HepG2 (cell line): ENCODE data around the gene MRPL43. TPM values are rescaled to one million over a fixed set of nuclear protein-coding genes. Genes with fewer than 3 reads are reported as not detected.

ENCODE experiments used
- FIP1L1 ChIP-seq: fragments of 200-400 bp; formaldehyde crosslinking; IDR thresholded peaks from 2 replicates; pipeline ENCODE4 v1.6.1; 2018; ENCODE audit warnings: low read depth, mild to moderate bottlenecking, low read length, moderate library complexity, borderline replicate concordance; ENCODE audit not compliant: insufficient read depth
- FOSL2 ChIP-seq: sonication (generic); formaldehyde crosslinking; IDR thresholded peaks from 2 replicates; pipeline ENCODE4 v1.4.0; 2020; ENCODE audit warnings: missing genetic modification reagents
- HMGA1 ChIP-seq: sonication (generic); formaldehyde crosslinking; conservative IDR thresholded peaks from 2 replicates; pipeline ENCODE4 v1.4.0; 2020; ENCODE audit warnings: missing genetic modification reagents
- MBD4 ChIP-seq: IDR thresholded peaks from 2 replicates; pipeline ENCODE4 v1.6.1; 2012; ENCODE audit warnings: low read length, inconsistent platforms, borderline replicate concordance
- PHF5A ChIP-seq: IDR thresholded peaks from one replicate; pipeline ENCODE4 v1.6.1; 2018; ENCODE audit warnings: low read depth, missing genetic modification reagents; ENCODE audit not compliant: unreplicated experiment
- SPEN ChIP-seq: sonication (generic); formaldehyde crosslinking; IDR thresholded peaks from 2 replicates; pipeline ENCODE4 v1.5.1; 2020; ENCODE audit warnings: low read depth, mild to moderate bottlenecking, missing genetic modification reagents
- ZFY ChIP-seq: sonication (generic); formaldehyde crosslinking; IDR thresholded peaks from 2 replicates; pipeline ENCODE4 v1.4.0; 2020; ENCODE audit warnings: missing genetic modification reagents
- ZNF652 ChIP-seq: IDR thresholded peaks from 2 replicates; pipeline ENCODE4 v1.6.1; 2016; ENCODE audit warnings: low read depth, borderline replicate concordance
- ZNF737 ChIP-seq: sonication (generic); formaldehyde crosslinking; IDR thresholded peaks from 2 replicates; pipeline ENCODE4 v1.5.0; 2020; ENCODE audit warnings: missing genetic modification reagents, mild to moderate bottlenecking, borderline replicate concordance
- polyA plus RNA-seq, 8 experiments: library from polyadenylated mRNA; depleted of rRNA in 3 of 8; stranded (reverse) in 7 of 8; unstranded in 1 of 8; fragments of >200 nt; fragmentation: Illumina TruSeq in 4 of 8; extraction: Trizol in 4 of 8; gene quantifications; 2 replicates each; pipeline versions ENCODE4 v1.2.1 to v1.2.3, GENCODE V29; 2011 to 2016; ENCODE audit warnings: low read depth in 4 of 8, missing spikeins in 1 of 8, mixed read lengths in 1 of 8; ENCODE audit not compliant: insufficient read depth in 1 of 8
- total RNA-seq, 5 experiments: library from RNA; depleted of rRNA; stranded (reverse); fragments of >200 nt; fragmentation: Illumina TruSeq; extraction: Trizol; gene quantifications; 2 replicates each; pipeline ENCODE4 v1.2.3, GENCODE V29; 2016; ENCODE audit warnings: low read depth in 1 of 5
- TF ChIP-seq, protein P1 (sequence below): sonication (generic); formaldehyde crosslinking; IDR thresholded peaks from 2 replicates; pipeline ENCODE4 v1.8.0; 2022; ENCODE audit warnings: mild to moderate bottlenecking, missing genetic modification reagents, borderline replicate concordance
- TF ChIP-seq, protein P2 (sequence below): sonication (generic); formaldehyde crosslinking; IDR thresholded peaks from 2 replicates; pipeline ENCODE4 v1.5.0; 2020; ENCODE audit warnings: mild to moderate bottlenecking, missing genetic modification reagents
- TF ChIP-seq, protein P3 (sequence below): sonication (generic); formaldehyde crosslinking; IDR thresholded peaks from 2 replicates; pipeline ENCODE4 v1.8.1; 2023; ENCODE audit warnings: mild to moderate bottlenecking, inconsistent platforms, moderate library complexity, missing genetic modification reagents, borderline replicate concordance
- TF ChIP-seq, protein P4 (sequence below): sonication (generic); formaldehyde crosslinking; IDR thresholded peaks from 2 replicates; pipeline ENCODE4 v1.4.0; 2020; ENCODE audit warnings: missing genetic modification reagents

MRPL43 gene
- total and polyA plus RNA-seq, 2 of the 13 experiments (the other 11 are each of a cell fraction or from before 2014, with no cell fraction given) = 71.0 to 73.7 TPM

DNA sequence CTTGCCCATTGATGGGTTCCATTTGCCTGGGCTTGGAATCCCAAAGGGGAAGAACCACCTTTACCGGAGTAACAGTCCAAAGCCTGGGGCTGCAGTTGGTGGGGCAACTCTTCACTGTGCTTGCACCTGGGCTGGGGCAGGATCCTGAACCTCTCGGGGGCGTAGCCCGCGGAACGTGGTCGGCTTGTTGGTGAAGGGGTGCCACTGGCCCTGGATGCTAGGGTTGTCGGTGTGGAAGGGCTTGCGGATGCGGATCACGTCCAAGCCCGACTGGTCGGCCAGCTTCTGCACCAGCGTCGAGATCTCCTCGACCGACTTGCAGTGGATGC, 710 bp downstream of the MRPL43 start (continued):
- TF ChIP-seq FOSL2 (CRISPR knock-in tag) (no peak), SPEN (CRISPR knock-in tag) (no peak), ZNF652 (CRISPR knock-in tag) (no peak), MBD4 (0 out of 2 replicates have a peak, but pooled peaks have one; percentile 76), FIP1L1 (no peak), PHF5A (CRISPR knock-in tag) (peak; percentile 81), HMGA1 (CRISPR knock-in tag) (no peak), ZFY (CRISPR knock-in tag) (no peak), ZNF737 (CRISPR knock-in tag) (no peak)
- TF ChIP-seq, protein P1, sequence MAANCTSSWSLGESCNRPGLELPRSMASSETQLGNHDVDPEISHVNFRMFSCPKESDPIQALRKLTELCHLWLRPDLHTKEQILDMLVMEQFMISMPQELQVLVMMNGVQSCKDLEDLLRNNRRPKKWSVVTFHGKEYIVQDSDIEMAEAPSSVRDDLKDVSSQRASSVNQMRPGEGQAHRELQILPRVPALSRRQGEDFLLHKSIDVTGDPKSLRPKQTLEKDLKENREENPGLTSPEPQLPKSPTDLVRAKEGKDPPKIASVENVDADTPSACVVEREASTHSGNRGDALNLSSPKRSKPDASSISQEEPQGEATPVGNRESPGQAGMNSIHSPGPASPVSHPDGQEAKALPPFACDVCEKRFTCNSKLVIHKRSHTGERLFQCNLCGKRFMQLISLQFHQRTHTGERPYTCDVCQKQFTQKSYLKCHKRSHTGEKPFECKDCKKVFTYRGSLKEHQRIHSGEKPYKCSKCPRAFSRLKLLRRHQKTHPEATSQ (CRISPR knock-in tag) = 0 out of 2 replicates have a peak, but pooled peaks have one; percentile 53
- TF ChIP-seq, protein P2, sequence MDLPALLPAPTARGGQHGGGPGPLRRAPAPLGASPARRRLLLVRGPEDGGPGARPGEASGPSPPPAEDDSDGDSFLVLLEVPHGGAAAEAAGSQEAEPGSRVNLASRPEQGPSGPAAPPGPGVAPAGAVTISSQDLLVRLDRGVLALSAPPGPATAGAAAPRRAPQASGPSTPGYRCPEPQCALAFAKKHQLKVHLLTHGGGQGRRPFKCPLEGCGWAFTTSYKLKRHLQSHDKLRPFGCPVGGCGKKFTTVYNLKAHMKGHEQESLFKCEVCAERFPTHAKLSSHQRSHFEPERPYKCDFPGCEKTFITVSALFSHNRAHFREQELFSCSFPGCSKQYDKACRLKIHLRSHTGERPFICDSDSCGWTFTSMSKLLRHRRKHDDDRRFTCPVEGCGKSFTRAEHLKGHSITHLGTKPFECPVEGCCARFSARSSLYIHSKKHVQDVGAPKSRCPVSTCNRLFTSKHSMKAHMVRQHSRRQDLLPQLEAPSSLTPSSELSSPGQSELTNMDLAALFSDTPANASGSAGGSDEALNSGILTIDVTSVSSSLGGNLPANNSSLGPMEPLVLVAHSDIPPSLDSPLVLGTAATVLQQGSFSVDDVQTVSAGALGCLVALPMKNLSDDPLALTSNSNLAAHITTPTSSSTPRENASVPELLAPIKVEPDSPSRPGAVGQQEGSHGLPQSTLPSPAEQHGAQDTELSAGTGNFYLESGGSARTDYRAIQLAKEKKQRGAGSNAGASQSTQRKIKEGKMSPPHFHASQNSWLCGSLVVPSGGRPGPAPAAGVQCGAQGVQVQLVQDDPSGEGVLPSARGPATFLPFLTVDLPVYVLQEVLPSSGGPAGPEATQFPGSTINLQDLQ (CRISPR knock-in tag) = no peak
- TF ChIP-seq, protein P3, sequence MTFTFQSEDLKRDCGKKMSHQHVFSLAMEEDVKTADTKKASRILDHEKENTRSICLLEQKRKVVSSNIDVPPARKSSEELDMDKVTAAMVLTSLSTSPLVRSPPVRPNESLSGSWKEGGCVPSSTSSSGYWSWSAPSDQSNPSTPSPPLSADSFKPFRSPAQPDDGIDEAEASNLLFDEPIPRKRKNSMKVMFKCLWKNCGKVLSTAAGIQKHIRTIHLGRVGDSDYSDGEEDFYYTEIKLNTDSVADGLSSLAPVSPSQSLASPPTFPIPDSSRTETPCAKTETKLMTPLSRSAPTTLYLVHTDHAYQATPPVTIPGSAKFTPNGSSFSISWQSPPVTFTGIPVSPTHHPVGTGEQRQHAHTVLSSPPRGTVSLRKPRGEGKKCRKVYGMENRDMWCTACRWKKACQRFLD = no peak; the same call in 1 of the 2 replicates
- TF ChIP-seq, protein P4, sequence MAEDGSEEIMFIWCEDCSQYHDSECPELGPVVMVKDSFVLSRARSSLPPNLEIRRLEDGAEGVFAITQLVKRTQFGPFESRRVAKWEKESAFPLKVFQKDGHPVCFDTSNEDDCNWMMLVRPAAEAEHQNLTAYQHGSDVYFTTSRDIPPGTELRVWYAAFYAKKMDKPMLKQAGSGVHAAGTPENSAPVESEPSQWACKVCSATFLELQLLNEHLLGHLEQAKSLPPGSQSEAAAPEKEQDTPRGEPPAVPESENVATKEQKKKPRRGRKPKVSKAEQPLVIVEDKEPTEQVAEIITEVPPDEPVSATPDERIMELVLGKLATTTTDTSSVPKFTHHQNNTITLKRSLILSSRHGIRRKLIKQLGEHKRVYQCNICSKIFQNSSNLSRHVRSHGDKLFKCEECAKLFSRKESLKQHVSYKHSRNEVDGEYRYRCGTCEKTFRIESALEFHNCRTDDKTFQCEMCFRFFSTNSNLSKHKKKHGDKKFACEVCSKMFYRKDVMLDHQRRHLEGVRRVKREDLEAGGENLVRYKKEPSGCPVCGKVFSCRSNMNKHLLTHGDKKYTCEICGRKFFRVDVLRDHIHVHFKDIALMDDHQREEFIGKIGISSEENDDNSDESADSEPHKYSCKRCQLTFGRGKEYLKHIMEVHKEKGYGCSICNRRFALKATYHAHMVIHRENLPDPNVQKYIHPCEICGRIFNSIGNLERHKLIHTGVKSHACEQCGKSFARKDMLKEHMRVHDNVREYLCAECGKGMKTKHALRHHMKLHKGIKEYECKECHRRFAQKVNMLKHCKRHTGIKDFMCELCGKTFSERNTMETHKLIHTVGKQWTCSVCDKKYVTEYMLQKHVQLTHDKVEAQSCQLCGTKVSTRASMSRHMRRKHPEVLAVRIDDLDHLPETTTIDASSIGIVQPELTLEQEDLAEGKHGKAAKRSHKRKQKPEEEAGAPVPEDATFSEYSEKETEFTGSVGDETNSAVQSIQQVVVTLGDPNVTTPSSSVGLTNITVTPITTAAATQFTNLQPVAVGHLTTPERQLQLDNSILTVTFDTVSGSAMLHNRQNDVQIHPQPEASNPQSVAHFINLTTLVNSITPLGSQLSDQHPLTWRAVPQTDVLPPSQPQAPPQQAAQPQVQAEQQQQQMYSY (CRISPR knock-in tag) = no peak
